HG03280 (cell line): ENCODE results near the gene SLC7A14.

Source experiments
- ATAC-seq: cut with Tn5 transposase; IDR thresholded peaks from one replicate; pipeline ENCODE4 v1.9.1; 2021; ENCODE audit warnings: mild to moderate bottlenecking, moderate library complexity; ENCODE audit not compliant: unreplicated experiment

Gene SLC7A14

DNA sequence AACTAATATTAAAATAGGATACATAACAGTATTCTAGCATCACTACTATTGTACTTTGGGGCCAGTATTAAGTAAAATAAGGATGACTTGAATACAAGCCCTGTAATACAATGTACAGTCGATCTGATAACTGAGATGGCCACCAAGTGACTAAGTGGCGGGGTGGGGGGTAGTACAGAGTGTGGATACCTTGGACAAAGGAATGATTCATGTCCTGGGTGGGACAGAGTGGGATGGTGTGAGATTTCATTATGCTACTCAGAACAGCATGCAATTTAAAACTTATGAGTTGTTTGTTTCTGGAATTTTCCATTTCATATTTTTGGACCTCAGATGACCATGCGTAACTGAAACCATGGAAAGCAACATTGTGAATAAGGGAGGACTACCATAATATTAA is 46.0 kb downstream of the SLC7A14 start:
- ATAC-seq = no peak

DNA sequence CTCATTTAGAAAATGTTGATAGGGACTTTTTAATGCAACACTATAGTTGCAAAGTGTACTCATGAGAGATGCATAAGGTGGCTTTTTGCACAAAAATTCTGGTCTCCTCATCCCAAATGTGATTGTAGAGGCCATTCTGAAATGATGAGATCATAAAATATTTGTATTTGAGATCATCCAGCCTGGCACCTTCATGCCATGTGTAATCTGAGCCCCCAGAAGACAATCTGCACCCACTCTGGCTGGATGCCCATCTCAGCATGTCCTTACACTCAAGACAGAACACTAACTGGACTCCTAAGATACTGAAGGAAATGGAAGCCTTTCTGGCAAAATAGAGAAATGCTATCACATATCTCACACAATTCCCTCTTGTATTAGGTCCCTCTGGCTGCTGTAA is 49.2 kb downstream of the SLC7A14 start:
- no peak for ATAC-seq

DNA sequence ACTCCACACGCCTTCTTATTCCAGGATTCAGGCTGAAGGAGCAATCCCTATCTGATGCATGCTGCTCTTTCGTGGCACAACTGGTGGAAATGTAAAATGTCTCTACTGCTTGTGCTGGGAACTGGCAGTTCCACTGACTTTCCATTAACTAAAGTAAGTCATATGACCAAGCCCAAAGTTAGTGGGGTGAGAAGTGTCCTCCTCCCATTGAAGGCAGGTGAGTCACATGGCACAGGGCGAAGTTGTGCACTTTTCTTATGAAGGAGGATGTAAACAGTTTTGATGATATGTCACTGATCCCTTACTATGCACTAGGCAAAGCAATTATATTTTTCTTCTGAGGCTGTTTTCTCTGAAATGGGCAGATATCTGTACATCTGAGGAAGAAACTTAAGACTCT is 51.6 kb downstream of the SLC7A14 start:
- no peak for ATAC-seq

DNA sequence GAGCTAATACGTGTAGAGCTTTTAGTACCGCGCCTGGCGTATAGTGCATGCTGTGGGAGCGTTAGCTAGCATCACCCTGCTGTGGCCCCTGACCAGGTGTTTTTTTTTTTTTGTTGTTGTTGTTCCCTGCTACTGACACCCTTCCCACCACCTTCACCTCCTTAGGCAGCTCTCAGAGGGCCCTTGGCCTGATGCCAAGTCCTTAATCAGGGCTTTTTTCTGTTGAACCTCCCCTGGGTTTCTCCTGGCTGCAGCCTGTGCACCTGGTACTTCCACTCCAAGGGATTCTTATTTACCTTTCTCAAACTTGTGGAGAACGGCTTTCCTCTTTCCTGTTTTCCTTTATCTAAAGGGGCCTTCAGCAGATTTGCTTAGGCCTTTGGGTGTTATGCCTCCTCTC is 53.3 kb downstream of the SLC7A14 start:
- ATAC-seq = no peak

DNA sequence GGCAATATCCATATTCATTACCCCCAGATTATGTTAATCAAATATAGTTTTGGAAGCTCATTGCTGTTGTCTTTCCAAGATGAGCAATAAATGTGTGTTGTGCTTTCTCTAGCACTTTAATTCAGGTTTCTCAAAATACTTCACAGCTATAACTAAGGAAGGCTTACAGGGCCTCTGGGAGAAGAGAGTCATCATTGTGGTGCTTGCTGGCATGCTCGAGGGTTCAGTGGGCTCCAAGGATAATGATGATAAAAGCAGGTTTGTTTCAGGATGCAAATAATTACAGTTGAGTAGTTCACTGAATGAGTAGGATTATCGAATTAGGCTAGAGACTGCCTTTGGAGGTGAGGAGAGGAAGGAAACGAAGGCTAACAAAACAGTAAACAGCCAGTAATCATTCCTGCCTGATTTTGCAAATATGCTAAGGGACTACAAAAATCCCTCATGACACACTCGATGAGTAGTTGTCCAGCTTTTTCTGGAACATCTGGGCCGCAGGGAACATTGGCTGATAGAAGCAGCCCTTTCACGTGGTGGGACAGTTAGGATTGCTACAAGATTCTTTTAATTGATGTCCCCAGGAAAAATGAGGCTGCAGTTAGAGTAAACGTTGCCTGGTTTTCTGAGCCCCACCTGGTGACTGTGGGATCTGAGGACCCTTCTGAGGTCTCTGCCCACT is 54.1 kb downstream of the SLC7A14 start:
- no peak for ATAC-seq

DNA sequence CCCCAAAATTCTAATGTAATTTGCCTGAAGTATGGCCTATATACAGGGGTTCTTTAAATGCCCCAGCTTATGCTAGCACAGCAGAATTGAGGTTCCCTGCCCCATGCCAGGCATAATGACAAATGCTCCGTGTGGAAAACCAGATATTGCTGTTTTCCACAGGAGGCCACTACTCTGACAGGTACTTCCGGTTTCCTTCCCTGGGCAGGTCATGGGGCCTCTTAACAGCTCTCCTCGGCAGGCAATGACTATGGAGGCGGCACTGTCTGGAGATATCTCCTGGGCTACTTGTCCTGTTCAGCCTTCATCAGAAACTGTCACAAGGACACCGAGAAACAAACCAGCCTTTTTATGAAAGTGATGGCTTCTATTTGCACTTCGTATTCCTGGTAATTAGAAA is 54.8 kb downstream of the SLC7A14 start:
- no peak for ATAC-seq

DNA sequence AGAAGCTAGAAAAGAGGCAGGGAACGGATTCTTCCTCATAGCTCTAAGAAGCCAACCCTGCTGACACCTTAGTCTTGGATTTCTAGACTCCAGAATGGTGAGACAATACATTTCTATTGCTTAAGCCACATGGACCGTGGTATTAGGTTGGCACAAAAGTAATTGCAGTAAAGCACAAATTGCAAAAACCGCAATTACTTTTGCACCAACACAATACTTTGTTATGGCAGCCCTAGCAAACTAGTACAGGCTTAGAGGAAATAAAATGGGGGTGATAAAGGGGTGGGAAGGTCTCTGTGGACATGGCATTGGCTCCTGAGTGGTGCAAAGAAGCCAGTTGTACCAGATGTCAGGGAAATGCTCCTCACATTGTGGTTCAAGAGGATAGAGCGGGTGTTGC is 56.0 kb downstream of the SLC7A14 start:
- no peak for ATAC-seq

DNA sequence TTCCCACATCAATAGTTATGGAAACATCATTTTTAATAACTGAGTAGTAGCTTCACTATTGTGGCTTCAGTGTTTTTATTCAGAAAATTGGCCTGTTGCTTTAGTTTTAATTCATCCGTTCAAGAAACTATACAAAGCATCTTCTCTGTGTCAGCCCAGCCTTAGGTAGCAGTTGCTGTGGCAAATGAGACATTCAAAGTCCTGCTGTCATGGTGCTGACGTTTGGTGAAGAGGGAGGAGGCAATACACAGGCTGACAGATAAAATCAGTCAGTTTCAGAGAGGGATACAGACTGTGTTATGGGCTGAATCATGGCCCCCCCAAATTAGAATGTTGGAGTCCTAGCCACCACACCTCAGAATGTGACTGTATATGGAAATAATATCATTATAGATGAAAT is 56.5 kb downstream of the SLC7A14 start:
- ATAC-seq = no peak

DNA sequence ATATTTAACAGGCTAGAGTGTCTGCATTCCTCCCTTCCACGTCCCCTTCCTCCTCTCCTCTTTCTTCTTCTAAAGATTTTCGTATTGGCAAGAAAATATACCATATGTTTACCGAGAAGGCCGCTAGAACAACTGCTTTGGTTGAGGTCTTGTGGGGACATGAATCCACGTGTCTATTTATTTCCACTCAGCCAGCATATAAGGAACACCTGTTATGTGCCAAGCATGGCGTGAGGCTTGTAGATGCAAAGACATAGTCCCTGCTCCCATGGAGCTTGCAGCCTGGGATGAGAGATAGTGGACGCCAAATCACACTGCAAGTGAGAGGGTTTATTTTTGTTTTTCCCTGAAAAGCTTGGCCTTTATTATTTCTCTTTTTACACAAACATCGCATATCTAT is 57.1 kb downstream of the SLC7A14 start:
- ATAC-seq = no peak

DNA sequence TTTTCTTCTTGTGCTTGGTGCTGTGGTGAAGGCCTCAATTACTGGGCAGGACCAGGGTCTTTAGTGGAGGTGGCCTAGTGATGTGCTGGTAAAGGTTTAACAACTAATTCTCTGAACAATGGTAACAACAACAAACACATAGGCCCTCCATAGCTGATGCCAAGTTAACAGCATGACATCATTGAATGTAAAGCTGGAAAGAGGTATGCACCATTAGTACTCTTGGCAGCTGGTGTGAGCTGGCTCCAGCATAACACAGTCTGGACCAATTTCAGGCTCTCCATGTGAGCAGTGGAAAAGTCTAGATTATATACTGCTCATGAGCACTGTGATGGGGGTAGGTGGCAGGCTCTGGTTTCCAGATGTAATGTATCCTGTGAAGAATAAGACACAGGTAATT is 61.8 kb downstream of the SLC7A14 start:
- ATAC-seq = no peak

DNA sequence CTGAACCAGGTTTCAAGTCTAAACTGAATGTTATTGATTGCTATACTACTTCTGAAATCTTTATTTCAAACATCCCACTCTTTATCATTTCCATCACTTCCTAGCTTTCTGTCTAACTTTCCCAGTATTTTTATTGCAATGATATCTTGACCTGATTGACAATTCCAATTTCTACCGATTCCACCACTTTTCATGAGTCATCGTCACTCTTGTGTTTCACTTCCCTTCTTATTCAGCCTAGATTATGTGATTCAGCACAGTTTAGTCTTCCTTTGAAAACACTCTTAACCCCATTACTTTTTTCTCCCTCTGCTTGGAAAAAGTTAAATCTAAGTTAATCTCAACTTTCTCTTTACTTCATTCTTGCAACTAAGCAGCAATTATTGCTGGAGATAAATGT is 62.6 kb downstream of the SLC7A14 start:
- ATAC-seq = no peak

DNA sequence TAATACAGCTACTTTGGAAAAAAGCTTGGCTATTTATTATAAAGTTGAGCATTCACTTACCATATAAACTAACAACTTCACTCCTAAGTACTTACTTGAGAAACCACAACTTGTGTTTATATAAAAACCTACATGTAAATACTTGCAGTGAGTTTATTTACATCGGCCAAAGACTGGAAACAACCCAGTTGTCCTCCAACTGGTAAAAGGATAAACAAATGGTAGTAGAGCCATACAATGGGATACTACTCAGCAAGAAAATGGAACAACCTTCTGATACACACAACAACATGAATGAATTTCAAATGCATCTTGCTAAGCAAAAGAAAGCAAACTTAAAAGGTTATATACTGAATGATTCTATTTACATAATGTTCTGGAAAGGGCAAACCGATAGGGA is 63.7 kb downstream of the SLC7A14 start:
- ATAC-seq = no peak

DNA sequence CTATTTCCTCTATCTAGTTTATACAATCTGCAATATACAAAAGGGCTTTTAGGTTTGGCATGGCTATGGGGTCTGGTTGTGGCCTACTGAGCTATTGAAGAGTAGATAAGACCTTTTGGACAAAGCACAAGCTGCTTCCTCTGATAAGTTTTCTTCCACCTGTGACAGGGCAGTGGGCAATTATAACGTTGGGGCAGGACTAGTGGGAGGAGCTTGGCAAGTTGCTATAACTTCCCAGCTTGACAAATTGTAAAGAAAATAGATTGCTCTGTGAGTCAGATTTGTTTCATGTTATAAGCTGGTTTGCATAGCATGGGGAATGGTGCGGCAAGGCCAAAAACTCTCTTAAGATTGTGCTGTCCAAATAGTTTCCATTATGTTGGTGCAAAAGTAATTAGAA is 64.9 kb downstream of the SLC7A14 start:
- no peak for ATAC-seq

DNA sequence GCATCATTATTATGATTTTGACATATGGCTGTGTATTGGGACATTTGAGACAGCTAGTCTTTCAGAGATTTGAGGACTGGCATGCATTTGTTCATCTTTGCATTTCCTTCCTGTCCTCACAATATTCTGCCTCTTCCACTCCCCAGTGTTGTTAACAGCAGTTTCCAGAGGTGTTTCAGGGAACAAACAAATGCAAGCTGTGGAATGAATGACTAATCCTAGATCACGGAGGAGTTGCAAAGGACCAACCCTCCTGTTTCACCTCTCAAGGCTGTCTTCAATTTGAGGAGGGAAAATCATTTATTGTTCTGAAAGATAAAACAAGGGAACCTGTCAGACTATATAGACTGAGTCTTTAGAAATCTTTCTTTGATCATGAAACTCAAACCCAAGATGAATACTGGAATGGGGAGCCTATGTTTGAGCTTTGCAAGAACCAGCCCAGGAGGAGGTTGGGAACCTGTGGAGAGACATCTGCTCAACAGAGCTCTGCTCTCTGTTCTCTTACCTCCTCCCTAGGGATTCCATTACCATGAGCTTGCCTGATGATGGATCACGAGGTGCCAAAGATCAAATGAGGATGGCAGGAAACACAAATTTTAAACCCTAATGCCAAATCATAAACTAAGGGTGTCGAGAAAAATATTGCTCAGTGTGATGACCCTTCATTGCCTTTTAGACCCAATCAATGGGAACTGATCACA is 68.5 kb downstream of the SLC7A14 start:
- no peak for ATAC-seq

DNA sequence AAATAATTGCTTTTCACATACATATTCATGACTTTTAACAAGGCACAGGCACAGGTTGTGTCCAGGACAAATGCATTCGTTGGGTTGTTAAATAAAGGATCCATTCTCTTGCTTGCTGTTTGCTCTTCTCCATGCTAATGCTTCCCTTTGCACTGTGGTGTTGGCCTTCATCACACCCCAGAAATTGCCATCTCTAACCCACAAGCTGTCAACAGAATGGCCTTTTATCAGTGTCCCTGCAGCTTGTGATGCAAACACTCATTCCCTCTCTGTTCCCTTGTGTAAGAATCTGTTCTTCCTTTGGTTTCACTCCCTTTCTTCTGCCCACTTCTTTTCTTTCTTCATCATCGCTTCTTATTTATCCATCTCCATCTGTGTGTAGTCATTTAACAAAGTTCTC is 72.2 kb downstream of the SLC7A14 start:
- ATAC-seq = no peak

DNA sequence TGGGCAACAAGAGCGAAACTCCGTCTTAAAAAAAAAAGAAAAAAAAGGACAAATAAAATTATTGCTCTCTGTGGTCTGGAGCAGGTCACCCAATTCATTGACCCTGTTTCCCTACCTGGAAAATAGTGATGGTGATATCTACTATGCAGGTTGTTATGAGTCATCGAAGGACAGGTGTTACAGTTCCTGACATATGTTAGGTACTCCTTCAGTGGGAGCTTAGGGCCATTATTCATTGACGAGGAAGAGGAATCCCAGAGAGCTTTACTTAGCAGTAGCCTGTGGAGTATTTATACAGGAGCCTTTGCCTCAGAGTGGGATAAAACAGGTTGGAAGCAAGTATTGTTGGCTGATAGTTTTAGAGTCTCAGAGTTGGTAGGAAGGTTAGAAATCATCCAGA is 74.5 kb downstream of the SLC7A14 start:
- ATAC-seq = no peak

DNA sequence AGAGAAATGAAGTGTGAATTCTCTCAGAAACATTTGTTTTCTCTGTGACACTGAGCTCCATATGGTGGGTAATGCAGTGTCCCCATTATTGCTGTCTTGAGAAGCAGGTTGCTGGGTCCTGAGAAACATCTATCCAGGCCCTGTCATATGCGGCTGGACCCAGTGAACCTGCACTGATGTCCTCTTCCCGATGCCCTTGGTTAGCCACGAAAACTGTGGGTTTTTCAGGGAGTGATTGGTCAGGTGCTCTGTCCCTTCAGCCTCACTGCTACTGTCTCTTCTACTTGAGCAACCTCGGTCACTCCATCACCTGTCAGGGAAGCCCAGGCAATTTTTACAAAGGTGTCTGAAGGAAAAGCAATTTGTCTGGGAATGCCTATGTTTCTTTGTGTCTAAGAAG is 77.0 kb downstream of the SLC7A14 start:
- ATAC-seq = no peak

DNA sequence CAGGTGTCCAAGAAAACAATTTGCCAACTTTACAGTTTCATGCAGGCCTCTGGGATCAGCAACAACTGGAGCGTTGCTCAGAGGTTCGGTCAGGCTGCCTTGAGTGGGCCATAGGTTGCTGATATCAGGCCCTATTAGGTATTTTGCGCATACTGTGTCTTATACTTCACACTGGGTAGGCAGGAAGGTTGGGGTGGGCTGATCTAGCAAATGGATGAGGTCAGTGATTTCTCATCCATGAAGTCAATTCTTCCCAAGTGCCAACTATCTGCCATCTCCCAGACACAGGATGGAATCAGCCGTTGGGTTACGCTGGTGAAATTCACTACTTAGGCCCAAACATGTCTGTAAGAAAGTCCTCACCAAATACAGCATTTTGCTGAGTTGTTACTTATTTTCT is 77.6 kb downstream of the SLC7A14 start:
- no peak for ATAC-seq

DNA sequence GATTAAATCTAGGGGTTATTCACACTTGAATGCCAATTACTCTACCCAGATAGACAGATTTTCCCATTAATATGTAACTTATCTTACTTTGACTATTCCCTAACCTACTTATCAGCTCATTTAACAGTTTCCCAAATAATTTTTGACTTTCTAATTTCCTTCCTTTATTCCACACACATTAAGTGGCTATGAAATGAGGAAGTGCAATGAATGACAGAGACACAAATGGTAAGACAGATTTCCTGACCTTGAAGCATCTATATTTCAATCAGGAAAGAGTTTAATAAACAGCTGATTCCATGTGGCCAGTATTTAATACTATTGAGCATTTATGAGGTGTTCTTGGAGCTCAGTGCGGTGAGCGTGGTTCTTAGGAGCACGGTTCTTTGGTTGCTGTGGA is 78.8 kb downstream of the SLC7A14 start:
- ATAC-seq = no peak

DNA sequence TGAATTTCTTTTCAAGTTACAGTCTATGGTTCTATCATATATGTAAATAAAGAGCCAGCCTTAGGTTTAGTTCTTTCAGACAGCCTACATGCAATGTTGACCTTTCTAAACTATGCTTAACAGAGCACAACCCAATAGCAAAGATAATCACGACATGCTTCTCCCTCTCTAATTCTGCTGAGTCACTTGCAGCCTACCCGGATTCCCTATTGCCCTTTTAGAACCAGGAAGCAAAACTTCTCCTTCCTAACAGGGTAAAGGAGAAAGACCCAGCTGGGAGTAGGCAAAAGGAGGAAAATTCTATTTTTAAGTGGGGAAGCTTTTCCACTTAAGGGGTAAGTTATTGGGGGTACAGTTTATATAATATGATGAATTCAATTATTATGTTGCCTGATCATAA is 79.3 kb downstream of the SLC7A14 start:
- no peak for ATAC-seq

DNA sequence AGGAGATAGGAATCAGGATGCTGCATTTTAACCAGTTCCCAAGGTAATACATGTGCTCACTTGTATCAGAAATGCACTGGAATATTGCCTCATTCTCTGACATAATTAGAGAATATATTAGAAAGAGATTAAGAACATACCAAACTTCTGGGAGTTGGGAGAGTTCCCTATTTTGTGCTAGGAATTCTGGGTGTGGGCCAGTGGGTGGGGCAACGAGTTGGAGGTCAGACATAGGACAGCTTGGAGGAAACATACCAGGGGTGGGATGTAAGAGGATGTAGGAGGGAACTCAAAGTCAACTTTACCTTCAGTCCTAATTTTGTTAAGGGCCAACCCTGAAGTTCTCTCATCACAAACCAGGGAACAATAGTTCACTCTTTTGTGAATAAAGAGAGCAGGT is 83.6 kb downstream of the SLC7A14 start:
- ATAC-seq = no peak

DNA sequence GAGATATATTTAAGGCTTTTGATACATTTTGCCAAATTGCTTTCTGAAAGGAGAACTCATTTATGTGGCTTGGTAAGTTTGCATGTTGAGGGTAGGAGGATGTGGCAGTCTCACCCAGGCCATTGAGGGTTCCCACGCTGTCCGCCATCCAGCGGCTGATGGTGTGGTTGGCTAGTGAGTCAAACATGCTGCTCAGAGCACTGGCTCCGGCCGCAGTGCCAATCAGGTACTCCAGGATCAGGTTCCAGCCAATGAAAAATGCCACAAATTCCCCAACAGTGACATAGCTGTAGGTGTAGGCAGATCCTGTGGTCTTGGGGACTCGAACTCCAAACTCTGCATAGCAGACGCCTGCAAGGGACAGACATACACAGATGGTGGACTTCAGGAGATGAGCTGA is 84.9 kb downstream of the SLC7A14 start:
- ATAC-seq = no peak

DNA sequence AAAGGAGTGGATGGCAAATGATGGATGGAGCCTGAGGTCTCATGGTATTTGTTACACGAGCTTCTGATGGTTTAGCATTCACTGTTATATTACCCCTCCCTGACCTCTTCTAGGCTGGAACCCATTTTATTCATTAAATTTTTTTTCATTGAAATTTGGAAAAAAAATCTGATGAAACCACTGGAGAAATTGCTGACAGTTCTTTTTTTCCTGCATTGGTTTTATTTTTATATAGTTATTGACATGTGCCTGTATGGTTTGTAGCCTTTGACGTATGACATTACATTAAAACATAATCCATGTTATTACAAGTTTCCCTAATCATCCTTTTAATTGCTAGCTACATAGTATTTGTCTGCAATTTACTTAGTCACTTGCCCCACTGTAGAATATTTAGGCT is 85.4 kb downstream of the SLC7A14 start:
- ATAC-seq = no peak
